ENCODE data around the gene OR52N4. TPM values are rescaled to one million over a fixed set of nuclear protein-coding genes. Genes with fewer than 3 reads are reported as not detected.

Gene OR52N4
- total RNA-seq, result not detected in 2 replicates

GRCh38 chr11:5753943-5754342, at the start of gene OR52N4:
OR52N4 (plus strand) TSS chr11:5754243; CDS start chr11:5754741, 498 bp downstream.

GRCh38 chr11:5736396-5736795, 17.6 kb upstream of the OR52N4 start, which contains the start of gene OR56B1:
OR56B1 (plus strand) TSS chr11:5736448; CDS start chr11:5736517, 69 bp downstream.

GRCh38 chr11:5783255-5783654, 29.2 kb downstream of the OR52N4 start, which contains the start of gene OR52N5:
OR52N5 (minus strand) TSS chr11:5783355; CDS start chr11:5778634, 4,721 bp downstream.

GRCh38 chr11:5791165-5791564, 37.1 kb downstream of the OR52N4 start, which contains the start of gene OR52N1:
OR52N1 (minus strand) TSS chr11:5791265; CDS start chr11:5788816, 2,449 bp downstream.

Other genes with a start within 250 kb of the OR52N4 start
- gene UBQLN3, start 244.3 kb upstream of the OR52N4 start, total RNA-seq, result not detected in 2 replicates
- 0.25 TPM in 1 of 2 replicates, not detected in the other for gene UBQLNL, start 237.5 kb upstream of the OR52N4 start, total RNA-seq
- not detected in 2 replicates for gene OR52H1, start 205.7 kb upstream of the OR52N4 start, total RNA-seq
- not detected in 2 replicates for gene OR52B6, start 173.4 kb upstream of the OR52N4 start, total RNA-seq
- 5.1 and 6.1 TPM in 2 replicates for gene TRIM6, start 157.6 kb upstream of the OR52N4 start, total RNA-seq
- 1.8 and 2.0 TPM in 2 replicates for gene TRIM34, start 129.2 kb upstream of the OR52N4 start, total RNA-seq
- gene TRIM5, start 69.2 kb upstream of the OR52N4 start, total RNA-seq, result 16.5 and 23.2 TPM in 2 replicates
- 5.1 and 8.6 TPM in 2 replicates for gene TRIM22, start 64.5 kb upstream of the OR52N4 start, total RNA-seq
- not detected in 2 replicates for gene OR56B1, start 17.8 kb upstream of the OR52N4 start, total RNA-seq
- not detected in 2 replicates for gene OR52N5, start 29.1 kb downstream of the OR52N4 start, total RNA-seq
- gene OR52N1, start 37.0 kb downstream of the OR52N4 start, total RNA-seq, result not detected in 2 replicates
- gene OR52N2, start 54.7 kb downstream of the OR52N4 start, total RNA-seq, result not detected in 2 replicates
- gene OR52E6, start 87.7 kb downstream of the OR52N4 start, total RNA-seq, result not detected in 2 replicates
- not detected in 2 replicates for gene OR52E8, start 103.4 kb downstream of the OR52N4 start, total RNA-seq
- gene OR52E4, start 126.4 kb downstream of the OR52N4 start, total RNA-seq, result not detected in 2 replicates
- not detected in 2 replicates for gene OR52E5, start 139.0 kb downstream of the OR52N4 start, total RNA-seq
- gene OR56A3, start 188.0 kb downstream of the OR52N4 start, total RNA-seq, result not detected in 2 replicates
- gene OR56A5, start 214.3 kb downstream of the OR52N4 start, total RNA-seq, result not detected in 2 replicates
- gene OR52L1, start 232.7 kb downstream of the OR52N4 start, total RNA-seq, result not detected in 2 replicates

Measured in mesangial cell (primary cell).